HG03039 (cell line): ENCODE results near the gene SLC49A3.
"Not testable (repeated sequence)": the region's sequence is repeated elsewhere in the genome, so short reads cannot be mapped to it uniquely, and the experiment has no call there.

Source experiments
- ATAC-seq: cut with Tn5 transposase; IDR thresholded peaks from one replicate; pipeline ENCODE4 v1.9.1; 2021; ENCODE audit warnings: mild to moderate bottlenecking, moderate library complexity; ENCODE audit not compliant: unreplicated experiment

SLC49A3 gene

GRCh38 chr4:722169-722725 is 33.3 kb upstream of the SLC49A3 start:
- ATAC-seq, result no peak

DNA sequence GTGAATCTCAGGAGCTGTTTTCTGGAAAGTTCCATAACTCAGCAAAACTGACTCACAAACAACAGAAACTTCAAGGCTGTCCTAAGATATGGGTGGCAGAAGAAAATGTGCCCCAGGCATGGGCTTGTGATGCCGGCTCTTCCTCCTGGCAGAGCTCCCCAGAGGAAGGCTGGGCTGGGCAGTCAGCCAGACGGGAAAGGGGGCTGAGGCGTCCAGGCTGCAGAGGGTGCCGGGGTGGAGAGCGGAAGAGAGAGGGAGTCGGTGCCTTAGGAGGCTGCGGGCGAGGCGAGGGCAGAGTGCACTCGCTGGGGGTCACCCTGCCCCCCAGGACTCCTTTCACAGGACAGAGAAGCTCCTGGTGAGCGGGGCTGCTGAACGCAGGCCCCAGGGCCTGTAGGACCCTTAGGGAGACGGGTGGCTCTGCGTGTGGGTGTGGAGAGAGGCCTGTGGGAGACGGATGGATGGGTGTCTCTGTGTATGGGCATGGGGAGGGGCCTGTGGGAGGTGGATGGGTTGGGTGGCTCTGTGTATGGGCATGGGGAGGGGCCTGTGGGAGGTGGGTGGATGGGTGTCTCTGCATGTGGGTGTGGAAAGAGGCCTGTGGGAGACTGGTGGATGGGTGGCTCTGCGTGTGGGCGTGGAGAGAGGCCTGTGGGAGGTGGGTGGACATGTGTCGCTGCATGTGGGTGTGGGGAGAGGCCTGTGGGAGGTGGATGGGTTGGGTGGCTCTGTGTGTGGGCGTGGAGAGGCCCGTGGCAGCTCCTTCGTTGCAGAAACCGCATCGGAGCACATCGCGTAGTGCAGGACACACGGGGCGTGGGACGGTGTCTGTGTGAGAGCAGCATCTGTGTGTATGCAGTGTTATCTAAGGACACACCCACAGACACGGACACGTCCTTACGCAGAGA is 32.6 kb upstream of the SLC49A3 start:
- no peak for ATAC-seq

DNA sequence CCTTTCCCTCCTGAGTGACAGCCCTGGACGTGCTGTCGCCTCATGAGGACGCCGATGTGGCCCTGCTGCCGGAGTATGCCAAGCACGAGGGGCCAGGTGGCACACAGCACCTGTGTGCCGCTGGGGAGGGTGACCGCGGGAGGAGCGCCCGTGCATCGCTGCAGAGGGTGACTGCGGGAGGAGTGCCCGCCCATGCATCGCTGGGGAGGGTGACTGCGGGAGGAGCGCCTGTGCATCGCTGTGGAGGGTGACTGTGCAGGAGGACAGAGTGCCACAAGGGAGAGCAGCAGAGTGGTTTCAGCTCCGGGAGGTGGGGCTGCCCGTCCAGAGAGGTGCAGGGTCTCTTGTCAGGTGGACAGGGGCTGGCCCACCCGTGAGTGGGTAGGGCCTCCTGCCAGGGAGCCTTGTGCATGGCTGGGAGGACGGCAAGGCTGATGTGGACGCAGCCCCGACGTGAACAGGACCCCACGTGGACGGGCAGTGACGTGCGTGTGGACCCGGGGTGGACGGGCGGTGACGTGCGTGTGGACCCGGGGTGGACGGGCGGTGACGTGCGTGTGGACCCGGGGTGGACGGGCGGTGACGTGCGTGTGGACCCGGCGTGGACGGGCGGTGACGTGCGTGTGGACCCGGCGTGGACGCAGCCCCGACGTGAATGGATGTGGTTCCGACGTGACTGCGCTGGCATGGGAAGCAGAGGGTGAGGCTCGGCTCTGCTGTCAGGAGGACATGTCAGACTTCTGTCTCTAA is 31.3 kb upstream of the SLC49A3 start:
- no peak for ATAC-seq

- ATAC-seq, result no peak
Measured at GRCh38 chr4:718460-718859, 29.5 kb upstream of the SLC49A3 start.

DNA sequence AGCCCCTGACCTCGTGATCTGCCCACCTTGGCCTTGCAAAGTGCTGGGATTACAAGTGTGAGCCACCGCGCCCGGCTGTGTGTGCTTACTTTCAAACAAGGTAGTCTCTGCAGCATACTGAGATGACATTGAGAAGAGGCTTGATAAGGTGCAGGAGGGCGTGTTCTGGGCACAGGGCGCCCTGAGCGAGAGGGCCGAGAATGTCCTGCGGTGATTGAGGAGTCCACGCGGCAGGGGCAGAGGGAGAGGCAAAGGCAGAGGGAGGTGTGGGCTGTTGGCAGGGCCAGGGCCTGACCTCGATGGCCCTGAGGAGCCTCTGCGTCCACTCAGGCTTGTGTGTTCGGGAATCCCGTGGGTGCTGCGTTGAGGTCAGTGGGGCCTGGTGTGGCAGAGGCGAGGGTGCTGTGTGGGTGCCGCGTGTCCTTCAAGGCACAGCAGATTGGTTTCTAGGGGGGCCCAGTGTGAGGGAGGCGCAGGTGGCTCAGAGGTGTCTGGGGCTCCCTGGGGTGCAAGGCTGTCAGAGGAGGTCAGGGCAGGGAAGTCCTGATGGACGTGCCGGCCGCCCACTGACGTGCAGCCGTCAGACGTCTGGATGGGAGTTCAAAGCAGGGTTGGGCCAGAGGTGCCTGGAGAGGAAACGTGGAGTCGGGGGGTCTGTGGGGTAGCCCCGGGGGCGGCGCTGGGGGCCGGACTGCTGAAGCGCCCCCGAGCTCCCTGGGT is 28.8 kb upstream of the SLC49A3 start:
- no peak for ATAC-seq

- ATAC-seq, result no peak
Measured at GRCh38 chr4:714087-714486, 25.1 kb upstream of the SLC49A3 start.

- no peak for ATAC-seq
Measured at GRCh38 chr4:712916-713632, 24.1 kb upstream of the SLC49A3 start.

DNA sequence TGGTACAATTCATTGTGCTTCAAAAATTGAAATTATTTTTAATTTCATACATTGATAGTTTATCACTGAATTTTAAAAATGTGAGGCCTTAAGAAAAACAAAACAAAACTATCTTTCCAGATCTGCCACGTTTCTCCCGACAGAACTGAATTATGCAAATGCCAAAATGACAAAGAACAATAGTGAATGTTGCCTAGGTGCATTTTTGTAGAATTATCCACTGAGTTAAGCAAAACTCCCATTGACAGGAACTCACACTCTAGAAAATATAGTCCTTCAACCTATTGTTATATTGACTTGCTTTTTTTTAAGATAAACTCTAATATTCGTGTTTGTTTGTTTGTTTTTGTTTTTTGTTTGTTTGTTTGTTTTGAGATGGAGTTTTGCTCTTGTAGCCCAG is 23.1 kb upstream of the SLC49A3 start:
- no peak for ATAC-seq

DNA sequence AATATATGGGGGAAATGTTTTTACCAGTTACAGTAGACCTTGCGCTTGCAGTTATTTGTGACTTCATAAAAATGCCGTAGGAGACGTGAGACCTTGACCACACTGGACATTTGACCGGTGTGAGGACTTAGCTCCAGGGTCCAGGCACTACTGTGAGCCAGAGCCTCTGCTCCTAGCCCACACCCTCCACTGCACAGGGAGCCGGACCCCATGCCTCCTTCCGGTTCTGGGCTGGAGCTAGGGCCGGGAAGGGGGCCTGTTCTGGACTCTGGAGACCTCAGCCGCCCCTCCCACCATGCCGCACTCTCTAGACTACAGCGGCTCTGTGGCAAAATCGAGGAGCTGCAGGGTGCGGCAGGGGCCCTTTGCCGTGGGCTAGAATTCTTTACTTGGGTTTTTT is 22.0 kb upstream of the SLC49A3 start:
- ATAC-seq, result no peak

DNA sequence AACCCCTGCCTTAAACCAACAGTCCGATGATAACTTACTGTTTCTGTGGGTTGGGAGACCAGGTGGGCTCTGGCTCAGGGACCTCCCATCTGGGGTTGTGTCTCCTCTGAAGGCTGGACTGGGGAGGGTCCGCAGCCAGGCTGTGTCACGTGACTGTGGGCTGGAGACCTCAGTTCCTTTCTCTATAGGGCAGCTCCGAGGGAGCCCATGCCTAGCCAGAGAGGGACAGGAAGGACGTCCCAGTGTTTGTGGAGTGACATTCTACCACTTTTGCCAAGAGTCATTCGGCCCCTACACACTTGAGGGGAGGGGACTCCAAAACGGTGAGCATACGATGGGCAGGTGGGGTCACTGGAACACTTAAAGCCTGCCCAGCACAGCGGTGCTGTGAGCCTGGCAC is 21.2 kb upstream of the SLC49A3 start:
- ATAC-seq, result no peak

DNA sequence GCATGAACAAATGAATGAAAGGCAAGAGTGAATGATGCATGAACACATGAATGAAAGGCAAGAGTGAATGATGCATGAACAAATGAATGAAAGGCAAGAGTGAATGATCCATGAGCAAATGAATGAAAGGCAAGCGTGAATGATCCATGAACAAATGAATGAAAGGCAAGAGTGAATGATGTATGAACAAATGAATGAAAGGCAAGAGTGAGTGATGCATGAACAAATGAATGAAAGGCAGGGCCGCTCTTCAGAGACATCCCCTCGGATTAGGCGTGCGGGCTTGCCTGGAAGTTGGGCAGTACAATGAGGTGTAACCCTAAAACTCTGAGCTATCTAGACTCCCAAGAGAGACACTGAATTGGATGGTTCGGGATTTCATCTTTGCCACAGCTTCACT is 20.4 kb upstream of the SLC49A3 start:
- no peak for ATAC-seq

GRCh38 chr4:708631-708933 is 19.6 kb upstream of the SLC49A3 start:
- ATAC-seq, result no peak

DNA sequence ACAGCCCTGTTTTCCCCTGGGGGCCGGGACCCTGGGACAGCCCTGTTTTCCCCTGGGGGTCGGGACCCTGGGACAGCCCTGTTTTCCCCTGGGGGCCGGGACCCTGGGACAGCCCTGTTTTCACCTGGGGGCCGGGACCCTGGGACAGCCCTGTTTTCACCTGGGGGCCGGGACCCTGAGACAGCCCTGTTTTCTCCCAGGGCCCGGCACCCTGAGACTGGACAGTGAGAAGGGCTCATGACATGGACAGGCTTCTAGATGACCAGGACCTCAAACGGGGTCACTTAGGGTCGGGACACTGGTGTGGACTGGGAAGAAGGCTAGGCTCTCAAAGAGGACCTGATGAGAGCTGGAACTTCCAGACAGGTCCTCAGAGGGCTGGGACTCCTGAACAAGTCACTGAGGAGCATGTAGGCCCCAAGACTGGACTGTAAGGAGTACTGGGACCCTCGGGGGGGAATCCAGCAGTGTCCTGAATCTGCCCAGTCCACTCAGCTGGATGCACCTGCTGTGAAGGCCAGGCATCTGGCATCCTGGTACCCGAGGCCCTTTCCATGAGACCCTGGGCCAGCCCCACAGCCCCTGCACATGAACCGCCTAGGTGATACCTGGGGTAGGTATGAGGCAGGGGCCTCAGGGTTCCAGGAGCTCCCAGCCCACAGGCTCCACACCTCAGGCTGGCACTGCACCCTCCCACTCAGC is 19.1 kb upstream of the SLC49A3 start:
- ATAC-seq, result no peak

- ATAC-seq, result no peak
Measured at GRCh38 chr4:706834-707598, 18.1 kb upstream of the SLC49A3 start.

GRCh38 chr4:706083-706633 is 17.2 kb upstream of the SLC49A3 start:
- not testable (repeated sequence) for ATAC-seq

- ATAC-seq, result peak; percentile 91
Measured at GRCh38 chr4:705278-706082, 16.5 kb upstream of the SLC49A3 start, which contains the start of gene PCGF3. TSS of gene PCGF3 (plus strand) at chr4:705832. CDS start at chr4:733681, 27,849 bp downstream.

DNA sequence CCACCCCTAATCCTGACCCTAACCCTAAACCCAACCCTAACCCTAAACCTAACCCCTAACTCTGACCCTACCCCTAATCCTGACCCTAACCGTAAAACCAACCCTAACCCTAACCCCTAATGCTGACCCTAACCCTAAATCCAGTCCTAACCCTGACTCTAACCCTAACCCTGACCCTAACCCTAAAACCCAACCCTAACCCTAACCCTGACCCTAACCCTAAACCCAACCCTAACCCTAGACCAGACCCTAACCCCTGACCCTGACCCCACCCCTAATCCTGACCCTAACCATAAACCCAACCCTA is 16.0 kb upstream of the SLC49A3 start:
- ATAC-seq, result no peak

GRCh38 chr4:704198-704891 is 15.4 kb upstream of the SLC49A3 start:
- ATAC-seq, result no peak
